Activated CD8-positive, alpha-beta memory T cell treated with anti-CD3 and anti-CD28 coated beads, Interleukin-2, amount 10 ng/mL, durations not matched to agents 7 days and 5 days (primary cell): ENCODE measurements around the gene PEG3. TPM values are rescaled to one million over a fixed set of nuclear protein-coding genes. Genes with fewer than 3 reads are reported as not detected.
A peak's percentile ranks its signal among the peaks of the same experiment; 100 is the strongest.
"Not testable (repeated sequence)": the region's sequence is repeated elsewhere in the genome, so short reads cannot be mapped to it uniquely, and the experiment has no call there.

Experiments used
- ATAC-seq: fragments of 150-1000 bp; cut with Tn5 transposase; one replicate; pipeline ENCODE4 v1.10.0; 2021; ENCODE audit warnings: moderate library complexity
- CTCF ChIA-PET: fragments of 350-600 bp; sonication (Branson Sonifier 250); formaldehyde crosslinking; loops from one replicate; lab custom pipeline; 2021; ENCODE audit warnings: antibody characterized with exemption; lab: Charles Lee
- DNase-seq: peaks from one replicate; pipeline ENCODE4 v3.0.0-alpha.2; 2020
- H3K27ac Mint-ChIP-seq: one replicate; pipeline ENCODE4 v1.8.0; 2021; ENCODE audit warnings: mild to moderate bottlenecking, mixed read lengths
- H3K27me3 Mint-ChIP-seq: one replicate; pipeline ENCODE4 v1.8.0; 2021; ENCODE audit warnings: mixed read lengths
- H3K36me3 Mint-ChIP-seq: one replicate; pipeline ENCODE4 v1.8.0; 2021; ENCODE audit warnings: mild to moderate bottlenecking, mixed read lengths
- H3K4me1 Mint-ChIP-seq: one replicate; pipeline ENCODE4 v1.8.0; 2021; ENCODE audit warnings: mixed read lengths
- H3K4me3 Mint-ChIP-seq: one replicate; pipeline ENCODE4 v1.8.0; 2021; ENCODE audit warnings: mild to moderate bottlenecking, moderate library complexity, mixed read lengths
- H3K9me3 Mint-ChIP-seq: one replicate; pipeline ENCODE4 v1.8.0; 2022; ENCODE audit warnings: low read depth, mixed read lengths
- total RNA-seq, 2 experiments: library from RNA; stranded (reverse); gene quantifications; one replicate each; pipeline ENCODE4 v1.2.3, GENCODE V29; 2021

The PEG3 gene
- total RNA-seq, 2 experiments from 2014 or later: not detected

- DNase-seq, ATAC-seq, H3K36me3 Mint-ChIP-seq, H3K27ac Mint-ChIP-seq, H3K4me3 Mint-ChIP-seq, H3K4me1 Mint-ChIP-seq, H3K27me3 Mint-ChIP-seq: not testable (repeated sequence)
- peaks cover 20% of the 10 kb centered on the region for H3K9me3 Mint-ChIP-seq
- CTCF ChIA-PET: interaction anchor here (0.7 kb wide), 1 partner anchor 251 kb away, joined by 3 read pairs; no protein-coding TSS in a partner anchor
Observed at GRCh38 chr19:56860409-56860808, 19.9 kb upstream of the PEG3 start.

GRCh38 chr19:56858026-56858425, 17.5 kb upstream of the PEG3 start:
- CTCF ChIA-PET: no interaction called here
- DNase-seq (no peak), ATAC-seq (no peak)
- H3K4me1 Mint-ChIP-seq: no peaks in the 10 kb centered on the region
- H3K36me3 Mint-ChIP-seq: peaks cover 3% of the 10 kb centered on the region
- peaks cover 17% of the 10 kb centered on the region for H3K9me3 Mint-ChIP-seq
- no peak overlapping the region for H3K27ac Mint-ChIP-seq
- no peaks in the 10 kb centered on the region for H3K27me3 Mint-ChIP-seq
- H3K4me3 Mint-ChIP-seq: no peak overlapping the region

- CTCF ChIA-PET: no interaction called here
- peaks cover 3% of the 10 kb centered on the region for H3K36me3 Mint-ChIP-seq
- DNase-seq (no peak), ATAC-seq (no peak)
- no peaks in the 10 kb centered on the region for H3K4me1 Mint-ChIP-seq
- no peaks in the 10 kb centered on the region for H3K27me3 Mint-ChIP-seq
- H3K27ac Mint-ChIP-seq: no peak overlapping the region
- H3K4me3 Mint-ChIP-seq: no peak overlapping the region
- peaks cover 16% of the 10 kb centered on the region for H3K9me3 Mint-ChIP-seq
Observed at GRCh38 chr19:56856822-56857221, 16.3 kb upstream of the PEG3 start.

GRCh38 chr19:56852361-56852760, 11.8 kb upstream of the PEG3 start:
- H3K27ac Mint-ChIP-seq, H3K4me3 Mint-ChIP-seq, H3K27me3 Mint-ChIP-seq, H3K36me3 Mint-ChIP-seq, DNase-seq, ATAC-seq, CTCF ChIA-PET, H3K4me1 Mint-ChIP-seq: not testable (repeated sequence)
- peaks cover 27% of the 10 kb centered on the region for H3K9me3 Mint-ChIP-seq

GRCh38 chr19:56848166-56848565, 7.6 kb upstream of the PEG3 start:
- H3K27me3 Mint-ChIP-seq: no peaks in the 10 kb centered on the region
- no peak overlapping the region for H3K4me3 Mint-ChIP-seq
- CTCF ChIA-PET: no interaction called here
- H3K9me3 Mint-ChIP-seq: peaks cover 27% of the 10 kb centered on the region
- H3K36me3 Mint-ChIP-seq: no peaks in the 10 kb centered on the region
- no peaks in the 10 kb centered on the region for H3K4me1 Mint-ChIP-seq
- no peak overlapping the region for H3K27ac Mint-ChIP-seq
- DNase-seq: no peak
- no peak for ATAC-seq

GRCh38 chr19:56842412-56842811, 1.9 kb upstream of the PEG3 start:
- H3K4me1 Mint-ChIP-seq: peaks cover 2% of the 10 kb centered on the region
- CTCF ChIA-PET: no interaction called here
- no peak overlapping the region for H3K4me3 Mint-ChIP-seq
- H3K27ac Mint-ChIP-seq: no peak overlapping the region
- H3K9me3 Mint-ChIP-seq: peaks cover 19% of the 10 kb centered on the region
- no peak for DNase-seq
- ATAC-seq: no peak
- H3K27me3 Mint-ChIP-seq: peaks cover 5% of the 10 kb centered on the region
- H3K36me3 Mint-ChIP-seq: peaks cover 8% of the 10 kb centered on the region

GRCh38 chr19:56841193-56841543, 642 bp upstream of the PEG3 start:
- peak overlapping the region; percentile 60 for H3K27ac Mint-ChIP-seq
- peaks cover 5% of the 10 kb centered on the region for H3K27me3 Mint-ChIP-seq
- CTCF ChIA-PET: no interaction called here
- H3K36me3 Mint-ChIP-seq: peaks cover 8% of the 10 kb centered on the region
- DNase-seq: no peak
- H3K4me1 Mint-ChIP-seq: peaks cover 2% of the 10 kb centered on the region
- H3K4me3 Mint-ChIP-seq: peak overlapping the region; percentile 10
- no peak for ATAC-seq
- peaks cover 19% of the 10 kb centered on the region for H3K9me3 Mint-ChIP-seq

- Mint-ChIP-seq H3K9me3 (peaks cover 26% of the 10 kb centered on the region), H3K4me1 (peaks cover 2% of the 10 kb centered on the region), H3K27ac (peak overlapping the region; percentile 17), H3K27me3 (peaks cover 5% of the 10 kb centered on the region), H3K36me3 (peaks cover 8% of the 10 kb centered on the region), H3K4me3 (no peak overlapping the region)
- DNase-seq (no peak), ATAC-seq (no peak)
- CTCF ChIA-PET: no interaction called here
Observed at GRCh38 chr19:56839652-56840450, 675 bp downstream of the PEG3 start.

- no peak overlapping the region for H3K4me3 Mint-ChIP-seq
- H3K27ac Mint-ChIP-seq: peak overlapping the region; percentile 17
- CTCF ChIA-PET: no interaction called here
- peaks cover 2% of the 10 kb centered on the region for H3K4me1 Mint-ChIP-seq
- peak; percentile 42 for ATAC-seq
- H3K9me3 Mint-ChIP-seq: peaks cover 31% of the 10 kb centered on the region
- H3K36me3 Mint-ChIP-seq: peaks cover 8% of the 10 kb centered on the region
- H3K27me3 Mint-ChIP-seq: peaks cover 5% of the 10 kb centered on the region
- DNase-seq: peak; percentile 42
Observed at GRCh38 chr19:56838909-56839651, 1.4 kb downstream of the PEG3 start.

GRCh38 chr19:56838024-56838908, 2.3 kb downstream of the PEG3 start:
- H3K36me3 Mint-ChIP-seq: peaks cover 8% of the 10 kb centered on the region
- ATAC-seq (peak; percentile 16), DNase-seq (no peak)
- CTCF ChIA-PET: no interaction called here
- H3K4me3 Mint-ChIP-seq: no peak overlapping the region
- H3K27ac Mint-ChIP-seq: peak overlapping the region; percentile 25
- peaks cover 2% of the 10 kb centered on the region for H3K4me1 Mint-ChIP-seq
- H3K9me3 Mint-ChIP-seq: peaks cover 31% of the 10 kb centered on the region
- H3K27me3 Mint-ChIP-seq: peaks cover 5% of the 10 kb centered on the region

- H3K36me3 Mint-ChIP-seq: peaks cover 8% of the 10 kb centered on the region
- DNase-seq: no peak
- H3K4me1 Mint-ChIP-seq: peaks cover 2% of the 10 kb centered on the region
- peaks cover 5% of the 10 kb centered on the region for H3K27me3 Mint-ChIP-seq
- H3K27ac Mint-ChIP-seq: no peak overlapping the region
- ATAC-seq: peak; percentile 27
- CTCF ChIA-PET: no interaction called here
- no peak overlapping the region for H3K4me3 Mint-ChIP-seq
- H3K9me3 Mint-ChIP-seq: peaks cover 33% of the 10 kb centered on the region
Observed at GRCh38 chr19:56837492-56838023, 3.0 kb downstream of the PEG3 start.

- H3K4me3 Mint-ChIP-seq: no peak overlapping the region
- CTCF ChIA-PET: no interaction called here
- no peak overlapping the region for H3K27ac Mint-ChIP-seq
- ATAC-seq: no peak
- H3K9me3 Mint-ChIP-seq: peaks cover 38% of the 10 kb centered on the region
- H3K27me3 Mint-ChIP-seq: peaks cover 5% of the 10 kb centered on the region
- H3K36me3 Mint-ChIP-seq: peaks cover 8% of the 10 kb centered on the region
- H3K4me1 Mint-ChIP-seq: peaks cover 2% of the 10 kb centered on the region
- no peak for DNase-seq
Observed at GRCh38 chr19:56837004-56837403, 3.5 kb downstream of the PEG3 start.

GRCh38 chr19:56836059-56836458, 4.5 kb downstream of the PEG3 start:
- H3K4me1 Mint-ChIP-seq: peaks cover 2% of the 10 kb centered on the region
- peaks cover 3% of the 10 kb centered on the region for H3K27me3 Mint-ChIP-seq
- H3K27ac Mint-ChIP-seq: no peak overlapping the region
- CTCF ChIA-PET: no interaction called here
- ATAC-seq: no peak
- no peak overlapping the region for H3K4me3 Mint-ChIP-seq
- H3K9me3 Mint-ChIP-seq: peaks cover 36% of the 10 kb centered on the region
- H3K36me3 Mint-ChIP-seq: peaks cover 8% of the 10 kb centered on the region
- no peak for DNase-seq
